Kidney (tissue), 11 donors: ENCODE measurements around the gene TLK2. TPM values are rescaled to one million over a fixed set of nuclear protein-coding genes. Genes with fewer than 3 reads are reported as not detected.
"Not testable (repeated sequence)": the region's sequence is repeated elsewhere in the genome, so short reads cannot be mapped to it uniquely, and the experiment has no call there.

Experiments used
- DNase-seq, 5 donors: peaks; one replicate each; pipeline ENCODE4 v3.0.0-alpha.2; 2013 to 2020
- FAIRE-seq: peaks from 2 replicates; lab custom pipeline; 2012; peaks lifted over from hg19 to GRCh38; lab: Jason Lieb, UNC
- H3K27ac ChIP-seq, 2 donors: one replicate each; pipeline ENCODE4 v1.7.0; 2013; ENCODE audit warnings: low read depth in 2 of 2, low read length in 2 of 2, inconsistent platforms in 1 of 2
- H3K27me3 ChIP-seq: one replicate; pipeline ENCODE4 v1.7.1; 2013; ENCODE audit warnings: low read length, inconsistent platforms; ENCODE audit not compliant: control insufficient read depth, insufficient read depth
- H3K36me3 ChIP-seq, 3 donors: one replicate each; pipeline versions ENCODE4 v1.7.0 to v1.7.1; 2013; ENCODE audit warnings: low read length in 3 of 3, control low read depth in 1 of 3, inconsistent platforms in 1 of 3; ENCODE audit not compliant: insufficient read depth in 3 of 3, control insufficient read depth in 2 of 3
- H3K4me1 ChIP-seq, 3 donors: one replicate each; pipeline versions ENCODE4 v1.7.0 to v1.7.1; 2013; ENCODE audit warnings: low read length in 3 of 3, inconsistent platforms in 1 of 3, low read depth in 1 of 3; ENCODE audit not compliant: control insufficient read depth in 2 of 3, insufficient read depth in 2 of 3
- H3K4me3 ChIP-seq, 3 donors: one replicate each; pipeline versions ENCODE4 v1.7.0 to v1.8.1; 2013; ENCODE audit warnings: low read length in 3 of 3, control low read depth in 1 of 3, inconsistent platforms in 1 of 3
- H3K9ac ChIP-seq, 3 donors: one replicate each; pipeline versions ENCODE4 v1.7.0 to v1.7.1; 2013; ENCODE audit warnings: low read length in 3 of 3, control low read depth in 1 of 3, inconsistent platforms in 1 of 3
- H3K9me3 ChIP-seq, 3 donors: one replicate each; pipeline versions ENCODE4 v1.7.0 to v1.7.1; 2013; ENCODE audit warnings: low read length in 3 of 3, control low read depth in 1 of 3, inconsistent platforms in 1 of 3; ENCODE audit not compliant: control insufficient read depth in 2 of 3, insufficient read depth in 1 of 3
- intact Hi-C: fragments of 100-400 bp; cut with DNase I; formaldehyde crosslinking; loops from one replicate; pipeline ENCODE4 v1.11.1; 2022
- polyA plus RNA-seq: library from polyadenylated mRNA; stranded (reverse); fragments of 350-450 nt; fragmentation: Illumina TruSeq; extraction: RNeasy Lipid Tissue Mini Kit (QIAGEN cat#74804); gene quantifications from one replicate; pipeline ENCODE4 v1.2.3, GENCODE V29; 2014; ENCODE audit warnings: low read depth, low replicate concordance; ENCODE audit not compliant: insufficient read depth
- total RNA-seq: library from RNA; stranded (reverse); fragmentation: NEBNext Ultra II Directional; extraction: Animal tissue kit (Norgen Biotek cat#: 25700); gene quantifications from one replicate; pipeline ENCODE4 v1.2.1, GENCODE V29; 2021
- donor health status: control.
- donor health status: control.
- donor health status: DM: yes; HTN: yes; CAD: no.
- donor health status: Normal renal cell carcinoma (clear cell type).

TLK2 gene
- total and polyA plus RNA-seq, 2 donors from 2014 or later = 15.6 to 43.0 TPM

DNA sequence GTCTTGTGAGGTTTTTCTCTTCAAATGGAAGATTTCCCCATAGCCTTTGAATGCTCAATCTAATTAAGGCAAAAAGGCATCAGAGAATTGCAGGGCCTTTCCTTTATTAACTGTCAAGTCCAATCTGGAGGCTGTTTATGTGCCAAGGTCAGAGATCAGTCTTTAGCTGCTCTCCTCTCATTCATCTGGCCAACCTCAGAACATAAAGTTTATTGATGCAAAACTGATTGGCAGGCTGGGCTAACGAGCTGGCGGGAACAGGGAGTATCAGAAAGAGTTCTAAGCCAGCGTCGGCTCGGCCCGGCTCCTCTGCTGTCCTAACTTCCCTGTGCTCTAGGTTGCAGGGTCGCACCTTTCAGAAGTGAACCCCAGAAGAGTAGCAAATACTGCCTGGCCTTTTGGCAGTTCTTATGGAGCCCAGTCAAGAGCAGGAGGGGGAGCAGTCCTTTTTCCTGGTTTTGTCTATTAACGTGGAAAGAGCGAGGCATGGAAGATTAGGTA is 7.2 kb upstream of the TLK2 start:
- H3K9ac ChIP-seq, H3K27ac ChIP-seq, H3K4me1 ChIP-seq, H3K9me3 ChIP-seq, intact Hi-C loops, H3K4me3 ChIP-seq, FAIRE-seq, H3K27me3 ChIP-seq, H3K36me3 ChIP-seq: not testable (repeated sequence)
- DNase-seq = peak in 2 of 5 donors; percentile 56 to 60

DNA sequence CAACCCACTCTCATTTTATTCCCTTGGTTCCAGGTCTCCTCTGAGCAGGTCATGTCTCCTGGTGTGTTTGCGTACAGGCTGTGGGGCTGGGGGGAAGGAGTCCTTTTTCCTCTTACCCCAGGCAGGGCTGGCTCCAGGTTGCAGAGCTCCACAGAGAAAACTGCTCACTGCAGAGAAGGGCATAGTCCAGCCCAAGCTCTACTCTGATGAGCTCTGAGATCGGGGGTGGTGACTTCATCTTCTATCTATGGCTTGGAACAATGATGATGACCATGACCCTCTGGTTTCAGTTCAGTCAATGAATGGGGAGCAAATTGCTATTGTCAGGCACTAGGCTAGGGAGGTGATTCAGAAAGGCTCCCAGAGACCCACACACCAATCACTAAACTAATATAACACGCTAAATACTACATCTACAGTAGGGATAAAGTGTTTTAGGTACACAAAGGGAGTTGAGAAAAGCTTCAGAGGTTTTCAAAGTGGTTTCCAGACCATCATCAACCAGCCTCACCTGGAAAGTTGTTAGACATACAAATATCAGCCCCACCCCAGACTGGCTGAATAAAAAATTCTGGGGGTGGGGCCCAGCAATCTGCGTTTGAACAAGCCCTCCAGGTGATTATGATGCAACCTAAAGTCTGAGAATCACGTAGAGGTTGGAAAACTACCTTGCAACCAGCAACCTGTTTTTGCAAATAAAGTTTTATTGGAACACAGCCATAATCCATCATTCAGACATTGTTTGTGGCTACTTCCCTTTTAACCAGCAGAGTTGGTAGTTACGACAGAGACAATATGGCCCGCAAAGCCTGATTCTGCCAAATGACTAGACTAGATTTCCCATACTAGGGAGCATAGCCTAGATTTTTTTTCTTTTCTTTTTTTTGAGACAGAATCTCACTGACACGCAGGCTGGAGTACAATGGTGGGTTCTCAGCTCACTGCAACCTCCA is 5.3 kb upstream of the TLK2 start:
- H3K36me3 ChIP-seq, H3K4me1 ChIP-seq, H3K27ac ChIP-seq, FAIRE-seq, H3K4me3 ChIP-seq, intact Hi-C loops, H3K27me3 ChIP-seq, H3K9ac ChIP-seq, H3K9me3 ChIP-seq: not testable (repeated sequence)
- peak in 2 of 5 donors; percentile 8 to 14 for DNase-seq

- intact Hi-C loops, H3K27me3 ChIP-seq, DNase-seq, H3K27ac ChIP-seq, FAIRE-seq, H3K9me3 ChIP-seq, H3K36me3 ChIP-seq, H3K4me1 ChIP-seq, H3K9ac ChIP-seq: not testable (repeated sequence)
- H3K4me3 ChIP-seq = peak overlapping the region in 1 of 3 donors; percentile 49
These were observed 1.5 kb upstream of the TLK2 start for GRCh38 chr17:62477111-62477510.

DNA sequence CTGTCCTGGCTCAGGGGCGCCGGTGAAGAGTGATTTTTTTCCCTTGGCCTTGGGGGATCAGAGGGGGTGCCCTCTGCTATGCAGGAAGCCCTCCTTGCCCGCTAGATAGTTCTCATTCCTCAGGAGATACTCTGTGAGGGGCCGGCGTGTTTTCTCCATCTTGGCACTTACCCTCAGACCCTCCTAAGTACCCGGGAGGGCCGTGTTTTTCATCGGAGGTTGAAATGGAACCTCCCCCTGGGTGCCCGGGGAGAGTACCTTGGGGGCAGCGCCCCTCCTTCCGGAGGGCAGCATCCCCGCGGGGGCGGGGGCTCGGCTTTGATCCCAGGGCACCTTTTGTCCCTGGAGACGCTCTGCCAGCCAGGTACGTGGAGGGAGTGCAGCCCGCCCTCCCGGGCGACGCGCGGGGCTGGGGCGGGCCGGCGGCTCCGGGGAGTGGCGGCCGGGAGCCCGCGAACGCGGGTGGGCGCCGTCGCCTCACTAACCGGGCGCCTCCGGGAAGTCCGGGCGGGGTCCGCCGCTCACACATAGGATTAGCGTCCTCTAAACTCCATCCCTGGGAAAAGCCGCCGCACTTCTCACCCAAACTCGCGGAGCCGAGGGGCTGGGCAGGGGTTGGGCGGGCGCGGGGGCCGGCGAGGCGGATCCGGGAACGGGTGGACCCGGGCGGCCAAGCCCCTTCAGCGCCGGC is 762 bp upstream of the TLK2 start:
- H3K36me3 ChIP-seq, H3K27me3 ChIP-seq, intact Hi-C loops, H3K9me3 ChIP-seq, FAIRE-seq, H3K4me1 ChIP-seq: not testable (repeated sequence)
- peak overlapping the region in 1 of 3 donors; percentile 55 for H3K9ac ChIP-seq
- peak overlapping the region in 2 of 3 donors; percentile 24 to 49 for H3K4me3 ChIP-seq
- peak in 4 of 5 donors; percentile 27 to 85 (median 62) for DNase-seq
- H3K27ac ChIP-seq = peak overlapping the region in 1 of 2 donors; percentile 17

DNA sequence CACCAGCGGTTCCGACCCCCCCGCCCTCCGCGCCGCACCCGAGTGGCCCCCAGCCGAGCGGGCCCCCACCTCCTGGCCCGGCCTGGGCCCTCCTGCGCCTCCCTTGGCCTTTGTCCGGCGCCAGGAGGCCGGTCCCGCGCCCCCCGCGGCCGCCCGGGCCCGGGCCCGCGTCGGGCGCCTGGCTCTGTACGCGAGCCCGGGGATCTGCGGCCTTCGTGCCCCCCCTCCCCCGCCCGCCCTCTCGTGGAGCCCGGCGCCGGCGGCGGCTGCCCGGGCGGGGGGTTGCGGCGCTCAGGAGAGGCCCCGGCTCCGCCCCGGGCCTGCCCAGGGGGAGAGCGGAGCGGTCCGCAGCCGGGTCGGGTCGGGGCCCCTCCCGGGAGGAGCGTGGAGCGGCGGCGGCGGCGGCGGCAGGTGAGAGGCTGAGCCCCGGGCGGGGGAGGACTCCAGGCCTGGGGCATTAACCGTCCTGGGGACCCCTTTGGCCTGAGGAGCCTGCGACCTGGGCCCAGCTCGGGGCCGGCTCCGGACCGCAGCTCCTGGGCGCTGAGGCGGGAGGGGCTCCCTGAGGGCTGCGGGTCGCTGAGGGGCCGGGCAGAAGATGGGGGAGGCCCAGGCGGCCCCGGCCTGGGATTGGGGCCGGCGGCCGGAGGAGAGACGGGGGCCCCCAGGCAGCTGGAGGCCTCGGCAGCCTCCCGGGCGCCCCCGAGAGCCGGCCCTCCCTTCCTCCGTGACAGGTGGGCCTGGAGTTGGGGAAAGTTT is 434 bp downstream of the TLK2 start:
- FAIRE-seq, H3K27me3 ChIP-seq, H3K36me3 ChIP-seq, H3K4me1 ChIP-seq, intact Hi-C loops, H3K9me3 ChIP-seq: not testable (repeated sequence)
- DNase-seq = peak; percentile 32 to 89 (median 42)
- H3K9ac ChIP-seq = peak overlapping the region in 1 of 3 donors; percentile 73
- H3K27ac ChIP-seq = peak overlapping the region; percentile 47 to 82
- H3K4me3 ChIP-seq = peak overlapping the region in 2 of 3 donors; percentile 58 to 71

DNA sequence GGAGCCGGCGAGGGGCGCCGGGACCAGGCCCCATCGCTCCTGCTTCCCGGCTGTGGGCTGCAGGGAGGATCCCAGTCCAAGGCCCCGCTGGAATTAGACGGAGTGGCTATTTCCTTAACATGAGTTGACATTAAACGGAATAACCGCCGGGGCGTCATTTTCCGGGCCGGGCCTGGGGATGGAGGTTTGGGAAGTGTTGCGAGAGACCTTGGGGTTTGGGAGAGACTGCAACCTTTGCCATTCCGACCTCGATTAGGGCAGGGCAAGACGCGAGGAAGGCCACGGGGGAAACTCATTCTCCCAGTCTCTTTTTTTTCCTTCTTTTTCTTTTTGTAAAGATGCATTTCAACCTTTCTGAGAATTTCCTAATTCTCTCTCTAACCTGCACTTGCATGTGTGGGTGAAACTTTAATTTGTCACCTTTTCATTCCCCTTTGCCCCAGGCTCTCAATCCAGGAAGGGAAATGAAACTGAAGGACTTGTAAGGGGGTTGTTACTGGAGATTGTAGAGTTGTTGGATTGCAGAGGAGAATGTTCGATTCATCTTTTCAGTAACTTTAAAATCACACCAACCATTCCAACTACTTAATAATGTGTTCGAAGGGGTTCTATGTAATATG is 1.1 kb downstream of the TLK2 start:
- peak overlapping the region; percentile 58 to 71 (median 64) for H3K4me3 ChIP-seq
- H3K36me3 ChIP-seq, H3K27me3 ChIP-seq, H3K4me1 ChIP-seq, H3K9me3 ChIP-seq, intact Hi-C loops, FAIRE-seq: not testable (repeated sequence)
- H3K9ac ChIP-seq = peak overlapping the region; percentile 22 to 73 (median 55)
- H3K27ac ChIP-seq = peak overlapping the region; percentile 60 to 82
- peak; percentile 25 to 66 (median 42) for DNase-seq

DNA sequence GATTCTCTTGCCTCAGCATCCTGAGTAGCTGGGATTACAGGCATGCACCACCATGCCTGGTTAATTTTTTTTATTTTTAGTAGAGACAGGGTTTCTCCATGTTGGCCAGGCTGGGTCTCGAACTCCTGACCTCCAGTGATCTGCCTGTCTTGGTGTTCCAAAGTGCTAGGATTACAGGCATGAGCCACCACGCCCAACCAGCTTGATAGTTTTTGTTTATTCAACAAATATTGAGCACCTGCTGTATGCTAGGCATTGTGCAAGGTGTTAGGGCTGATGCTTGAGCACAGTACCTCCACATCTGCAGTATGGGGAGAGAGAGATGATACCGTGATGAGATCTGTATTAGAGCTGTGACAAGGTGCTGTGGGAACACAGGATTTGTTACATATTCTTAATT is 3.9 kb downstream of the TLK2 start:
- DNase-seq, H3K4me1 ChIP-seq, intact Hi-C loops, H3K27ac ChIP-seq, H3K27me3 ChIP-seq, FAIRE-seq, H3K9ac ChIP-seq, H3K4me3 ChIP-seq, H3K9me3 ChIP-seq, H3K36me3 ChIP-seq: not testable (repeated sequence)
